ENCODE measurements around the gene MPC2.

DNA sequence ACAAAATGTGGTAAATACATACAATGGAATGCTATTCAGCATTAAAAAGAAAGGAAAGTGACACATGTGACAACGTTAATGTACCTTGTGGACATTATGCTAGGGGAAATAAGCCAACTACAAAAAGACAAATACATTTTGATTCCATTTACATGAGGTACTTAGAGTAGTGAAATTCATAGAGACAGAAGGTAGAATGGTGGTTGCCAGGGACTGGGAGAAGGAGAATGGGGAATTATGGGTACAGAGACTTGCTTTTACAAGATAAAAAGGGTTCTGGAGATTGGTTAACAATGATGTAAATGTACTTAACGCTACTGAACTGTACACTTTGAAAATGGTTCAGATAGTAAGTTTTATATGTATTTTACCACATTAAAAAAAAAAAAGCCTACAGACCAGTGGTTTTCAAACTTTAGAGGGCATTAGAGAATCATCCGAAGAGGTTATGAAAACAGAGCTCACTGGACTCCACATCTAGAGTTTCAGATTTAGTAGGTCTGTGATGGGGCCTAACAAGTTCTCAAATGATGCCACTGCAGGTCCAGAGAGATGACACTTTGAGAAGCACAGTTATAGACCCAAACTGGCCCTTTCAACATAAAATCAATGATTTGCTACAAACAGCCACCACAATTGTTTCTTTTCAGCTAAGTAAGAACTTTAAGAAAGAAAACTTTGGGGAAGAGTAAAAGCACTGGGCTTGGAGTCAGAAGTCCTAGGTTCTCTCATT, 13.4 kb downstream of the MPC2 start:
- TF ChIP-seq, protein P1, sequence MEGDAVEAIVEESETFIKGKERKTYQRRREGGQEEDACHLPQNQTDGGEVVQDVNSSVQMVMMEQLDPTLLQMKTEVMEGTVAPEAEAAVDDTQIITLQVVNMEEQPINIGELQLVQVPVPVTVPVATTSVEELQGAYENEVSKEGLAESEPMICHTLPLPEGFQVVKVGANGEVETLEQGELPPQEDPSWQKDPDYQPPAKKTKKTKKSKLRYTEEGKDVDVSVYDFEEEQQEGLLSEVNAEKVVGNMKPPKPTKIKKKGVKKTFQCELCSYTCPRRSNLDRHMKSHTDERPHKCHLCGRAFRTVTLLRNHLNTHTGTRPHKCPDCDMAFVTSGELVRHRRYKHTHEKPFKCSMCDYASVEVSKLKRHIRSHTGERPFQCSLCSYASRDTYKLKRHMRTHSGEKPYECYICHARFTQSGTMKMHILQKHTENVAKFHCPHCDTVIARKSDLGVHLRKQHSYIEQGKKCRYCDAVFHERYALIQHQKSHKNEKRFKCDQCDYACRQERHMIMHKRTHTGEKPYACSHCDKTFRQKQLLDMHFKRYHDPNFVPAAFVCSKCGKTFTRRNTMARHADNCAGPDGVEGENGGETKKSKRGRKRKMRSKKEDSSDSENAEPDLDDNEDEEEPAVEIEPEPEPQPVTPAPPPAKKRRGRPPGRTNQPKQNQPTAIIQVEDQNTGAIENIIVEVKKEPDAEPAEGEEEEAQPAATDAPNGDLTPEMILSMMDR (IDR thresholded peaks at IDR 0.05) = no peak
- TF ChIP-seq POLR2A (IDR thresholded peaks at IDR 0.05) = no peak
- TF ChIP-seq EP300 (IDR thresholded peaks at IDR 0.05) = no peak

Measured in ovary (tissue), 3 donors.